GM21526 (cell line): ENCODE results near the gene RBMS3.
"Not testable (repeated sequence)": the region's sequence is repeated elsewhere in the genome, so short reads cannot be mapped to it uniquely, and the experiment has no call there.

Experiments used
- ATAC-seq: cut with Tn5 transposase; IDR thresholded peaks from one replicate; pipeline ENCODE4 v1.9.1; 2021; ENCODE audit warnings: moderate library complexity; ENCODE audit not compliant: unreplicated experiment, low FRiP score

Gene RBMS3

DNA sequence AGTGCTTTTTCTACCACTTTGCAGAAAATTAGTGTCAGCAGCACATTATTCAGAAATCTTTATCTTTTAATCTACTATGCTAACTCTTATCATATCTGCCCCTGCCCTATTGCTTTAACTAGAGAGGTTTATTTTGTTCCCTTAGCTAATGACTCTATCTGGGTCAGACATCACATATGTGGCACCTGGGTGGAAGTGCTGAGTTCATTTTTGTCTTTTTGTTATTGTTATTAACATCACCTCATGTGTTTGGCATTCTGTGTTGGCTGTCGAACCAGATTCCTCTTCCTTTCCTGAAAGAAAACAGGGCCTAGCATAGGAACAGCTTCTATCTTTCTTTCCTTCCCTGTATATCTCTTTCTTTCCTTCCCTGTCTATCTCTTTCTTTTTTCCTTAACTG lies 100.7 kb downstream of the RBMS3 start:
- no peak for ATAC-seq

DNA sequence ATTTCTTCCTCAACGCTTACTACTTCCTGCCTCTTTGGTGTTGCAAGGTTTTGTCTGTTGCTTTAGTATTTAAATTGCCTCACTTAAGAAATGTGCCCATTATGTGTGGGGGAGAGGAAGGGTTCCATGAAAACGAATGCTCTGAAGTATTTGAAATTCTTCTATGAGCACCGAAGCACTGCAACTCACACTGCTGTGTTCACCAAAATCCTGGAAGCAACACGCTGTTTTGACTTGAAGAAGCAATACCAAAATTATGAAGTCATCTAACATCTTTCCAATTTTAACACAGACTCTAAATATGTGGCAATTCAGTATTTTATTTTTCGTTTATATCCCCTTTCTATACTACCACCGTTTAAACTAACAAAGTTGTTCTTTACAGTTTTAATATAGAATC lies 101.5 kb downstream of the RBMS3 start:
- no peak for ATAC-seq

GRCh38 chr3:29382845-29383244 lies 102.0 kb downstream of the RBMS3 start:
- ATAC-seq, result no peak

GRCh38 chr3:29384640-29385039 lies 103.8 kb downstream of the RBMS3 start:
- no peak for ATAC-seq

DNA sequence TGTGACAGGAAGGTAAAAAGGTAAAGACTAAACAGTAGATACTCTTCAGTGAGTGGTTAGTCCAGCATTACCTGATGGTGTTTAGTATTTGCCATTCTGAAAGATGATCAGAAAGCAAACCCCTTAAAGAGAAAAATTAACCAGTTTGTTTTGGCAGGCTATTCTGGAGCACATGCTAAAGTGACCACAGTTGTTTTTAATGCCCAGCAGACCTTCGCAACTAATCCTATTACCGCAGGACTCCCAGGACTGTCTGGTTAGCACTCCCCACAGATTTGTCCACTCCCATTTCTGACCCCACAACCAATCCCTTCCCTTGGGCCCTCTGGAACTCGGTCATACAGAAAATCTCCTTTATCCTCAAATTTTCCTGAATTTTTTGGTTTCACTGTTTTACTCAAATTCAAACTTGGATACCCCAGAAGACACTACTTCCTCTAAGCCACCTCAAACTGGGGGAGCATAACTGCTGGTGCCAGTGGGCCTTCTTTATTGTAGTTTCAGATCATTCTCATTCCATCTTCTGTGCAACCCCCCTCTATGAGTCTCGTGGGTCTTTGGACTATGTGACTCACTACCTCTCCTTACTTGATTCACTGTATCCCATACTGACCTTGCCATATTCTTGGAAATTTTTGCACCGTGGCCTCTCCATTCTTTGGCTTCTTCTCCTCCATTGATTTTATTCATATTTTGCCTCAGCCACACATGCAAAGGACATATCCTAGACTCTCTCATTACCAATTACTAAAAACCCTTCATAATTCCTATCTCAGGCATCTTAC lies 104.4 kb downstream of the RBMS3 start:
- no peak for ATAC-seq

DNA sequence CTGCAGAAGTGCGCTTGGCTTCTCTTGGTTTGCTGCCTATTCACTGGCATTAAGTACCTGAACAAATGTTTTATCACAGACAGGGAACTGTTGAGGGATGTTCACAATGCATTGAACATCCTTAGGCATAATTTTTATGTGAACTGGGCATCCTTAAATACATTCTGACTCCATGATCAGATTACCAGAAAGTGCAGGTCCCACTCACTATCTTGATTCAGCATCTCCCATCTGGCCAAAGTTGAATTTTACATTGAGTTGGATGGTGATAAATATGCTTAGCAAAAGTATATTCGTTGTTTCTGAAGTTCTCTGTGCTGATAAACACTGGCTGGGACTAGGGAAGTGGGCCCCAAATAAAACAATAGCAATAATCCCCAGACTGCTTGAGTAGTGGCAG lies 108.5 kb downstream of the RBMS3 start:
- no peak for ATAC-seq

DNA sequence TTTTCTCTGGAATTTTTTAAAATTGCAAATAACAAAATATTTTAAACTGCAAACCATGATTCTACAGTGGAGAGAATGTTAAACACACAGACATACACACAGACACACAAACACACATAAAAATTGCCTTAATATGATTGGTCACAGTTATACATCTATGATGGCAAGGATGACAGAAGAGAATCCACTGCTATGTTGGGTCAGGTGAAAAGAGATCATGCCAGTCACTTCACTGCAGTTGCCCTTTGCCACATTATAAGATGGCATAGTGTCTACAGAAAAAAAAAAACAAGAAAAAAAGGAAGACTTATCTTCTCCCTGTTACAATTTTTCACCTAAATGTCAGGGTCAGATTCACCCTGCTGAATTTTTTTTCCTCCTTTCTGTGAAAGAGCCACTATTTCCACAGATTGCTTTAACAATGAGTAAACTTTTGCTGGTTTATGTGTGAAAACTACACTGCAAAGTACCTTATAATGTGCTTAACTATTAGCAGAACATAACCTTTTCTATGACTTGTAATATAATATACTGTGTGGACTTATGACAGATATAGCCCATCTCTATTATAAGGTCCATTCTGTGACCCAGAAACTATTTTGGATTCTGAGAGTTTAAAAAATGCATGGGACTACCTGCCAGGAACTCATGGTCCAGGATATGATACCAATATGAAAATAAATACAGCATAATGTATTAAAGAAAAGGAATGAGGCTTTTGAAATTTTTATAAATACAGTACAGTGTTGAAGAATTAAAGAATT lies 111.9 kb downstream of the RBMS3 start:
- no peak for ATAC-seq

- ATAC-seq, result not testable (repeated sequence)
These were observed 113.1 kb downstream of the RBMS3 start for GRCh38 chr3:29393946-29394345.

DNA sequence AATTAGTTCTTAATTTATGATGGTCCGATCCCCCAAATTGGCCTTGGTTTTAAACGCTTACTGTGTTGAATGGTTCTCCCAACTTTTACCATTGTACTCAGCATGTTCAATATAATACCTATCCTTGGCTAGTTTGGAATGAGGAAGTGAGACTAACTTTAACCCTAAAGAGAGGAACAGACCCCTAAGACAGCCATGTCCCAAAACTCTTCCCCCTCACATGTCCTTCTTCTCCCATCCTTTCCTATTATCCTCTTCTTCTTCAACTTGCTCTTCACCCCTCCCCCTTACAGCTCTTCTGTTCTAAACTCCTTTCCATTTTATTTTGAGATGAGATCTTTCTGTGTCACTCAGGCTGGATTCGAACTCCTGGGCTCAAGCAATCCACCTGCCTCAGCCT lies 116.5 kb downstream of the RBMS3 start:
- ATAC-seq, result no peak

DNA sequence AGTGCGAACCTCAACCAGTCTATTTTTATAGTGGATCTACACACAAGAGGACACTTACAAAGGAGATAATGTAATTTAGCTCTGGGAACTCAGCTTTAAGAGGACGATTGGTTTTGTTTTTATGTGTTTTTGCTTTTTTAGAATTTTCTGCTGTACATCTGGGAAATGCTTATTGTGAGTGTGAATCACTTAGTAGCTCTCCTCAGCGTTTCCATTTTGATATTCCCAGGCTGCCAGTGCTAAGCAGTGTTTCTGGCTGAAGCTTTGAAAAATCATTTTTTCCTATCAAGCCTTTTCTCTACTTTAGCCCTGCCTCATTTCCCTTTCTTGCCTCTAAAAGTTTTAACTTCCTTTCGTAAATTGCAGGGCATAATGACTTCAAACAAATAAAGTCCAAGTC lies 117.9 kb downstream of the RBMS3 start:
- ATAC-seq, result no peak

- no peak for ATAC-seq
These were observed 125.5 kb downstream of the RBMS3 start for GRCh38 chr3:29406291-29406832.

- ATAC-seq, result no peak
These were observed 127.8 kb downstream of the RBMS3 start for GRCh38 chr3:29408676-29409075.

DNA sequence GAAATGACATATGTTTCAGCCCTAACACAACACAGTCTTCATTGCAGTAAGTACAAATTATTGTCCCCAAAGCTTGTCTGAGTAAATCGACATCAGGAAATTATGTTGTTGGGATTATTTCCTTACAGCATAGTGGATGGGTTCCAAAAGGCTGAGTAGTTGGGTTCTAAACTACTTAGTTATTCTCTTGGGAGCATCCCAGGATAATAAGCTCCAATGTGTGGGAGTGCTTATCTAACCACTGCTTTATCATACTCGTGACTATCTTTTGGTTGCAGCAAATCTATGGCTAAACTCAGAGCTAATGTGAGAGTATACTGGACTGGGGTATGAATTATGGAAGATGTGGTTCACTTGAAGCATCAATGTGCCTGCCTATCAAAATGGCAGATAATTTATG lies 128.5 kb downstream of the RBMS3 start:
- ATAC-seq, result no peak

- no peak for ATAC-seq
These were observed 129.3 kb downstream of the RBMS3 start for GRCh38 chr3:29410220-29410619.

DNA sequence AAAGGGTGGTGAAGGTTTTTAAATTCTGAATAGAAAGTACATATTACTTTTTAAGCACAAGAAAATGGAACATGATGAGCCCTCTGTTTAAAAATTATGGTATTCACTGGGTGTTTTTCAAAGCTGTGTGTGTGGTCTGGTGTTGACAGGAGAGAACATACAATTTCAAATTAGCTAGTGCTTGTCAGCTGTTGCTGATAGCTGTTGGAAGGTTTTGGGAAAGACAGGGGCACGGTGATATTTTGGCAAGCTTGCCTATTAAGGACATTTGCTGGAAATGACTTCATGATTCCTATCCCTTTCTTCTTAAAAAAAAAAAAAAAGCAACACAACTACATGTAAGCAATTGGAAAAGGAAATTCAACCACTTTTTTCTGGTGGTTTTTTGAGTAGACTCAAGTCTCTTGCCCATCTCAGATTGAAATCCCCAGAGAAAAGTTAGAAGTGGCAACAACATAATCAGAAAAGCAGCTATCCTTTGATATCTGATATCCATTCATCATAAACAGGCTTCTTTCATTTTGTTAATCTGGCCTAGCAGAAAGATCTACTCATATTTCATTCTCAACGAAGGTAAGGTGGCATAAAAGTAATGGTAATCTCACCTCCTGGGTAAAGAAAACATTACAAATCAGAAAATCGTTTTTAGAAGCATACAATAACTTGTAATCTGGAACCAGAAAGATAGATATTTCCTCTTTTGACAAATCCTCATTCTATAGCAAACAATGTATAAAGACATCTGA lies 130.0 kb downstream of the RBMS3 start:
- ATAC-seq, result no peak

DNA sequence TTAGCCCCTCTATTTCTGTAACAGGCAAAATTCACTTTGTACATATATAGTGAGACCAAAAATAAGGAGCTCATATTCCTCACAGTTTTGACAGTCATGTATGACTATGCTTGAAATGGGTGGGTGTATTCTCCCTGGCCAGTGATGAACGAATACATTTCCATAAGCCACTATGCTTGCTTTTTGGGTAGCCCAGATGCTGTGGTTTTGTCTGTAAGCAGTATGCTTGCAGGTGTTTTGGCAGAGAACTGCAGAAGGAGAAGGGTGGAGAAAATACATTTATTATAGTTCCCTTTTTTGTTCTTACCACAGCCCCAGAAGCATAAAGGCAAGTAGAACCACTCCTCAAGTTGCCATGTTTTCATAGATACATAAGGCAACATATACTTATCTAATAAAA lies 131.2 kb downstream of the RBMS3 start:
- ATAC-seq, result no peak

DNA sequence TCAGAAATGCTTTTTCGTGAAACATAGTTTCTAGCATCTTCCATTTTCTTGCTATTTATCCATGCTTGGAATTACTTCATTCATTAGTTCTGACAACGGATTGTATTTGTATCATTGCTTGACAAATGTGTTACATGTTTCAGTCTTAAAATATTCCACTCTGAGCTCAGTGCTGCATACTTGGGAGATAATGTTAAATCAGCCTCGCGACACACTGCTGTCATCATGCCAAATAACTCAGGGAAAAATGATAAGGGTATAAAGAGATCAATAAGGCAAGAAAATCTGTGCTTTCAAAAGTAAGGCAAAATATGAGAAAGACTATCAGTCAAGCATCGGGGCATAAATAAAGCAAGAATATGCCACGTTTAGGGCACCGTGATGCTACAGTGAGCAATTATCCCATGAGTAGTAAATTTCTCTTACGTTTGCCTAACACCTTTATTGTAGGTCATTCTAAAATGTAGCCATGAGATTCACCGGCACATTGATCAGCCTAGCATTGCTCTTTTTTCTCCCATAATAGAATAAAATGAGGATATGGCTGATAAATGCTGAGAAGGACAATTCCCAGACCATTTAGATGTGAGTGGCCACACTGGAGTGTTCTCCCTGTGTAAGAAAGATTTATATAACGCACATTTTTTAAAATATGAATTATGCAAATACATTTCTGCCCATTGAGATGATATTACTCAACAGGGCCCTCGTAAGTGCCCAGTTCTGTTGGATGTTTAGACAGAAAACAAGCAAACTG lies 133.8 kb downstream of the RBMS3 start:
- ATAC-seq, result no peak

DNA sequence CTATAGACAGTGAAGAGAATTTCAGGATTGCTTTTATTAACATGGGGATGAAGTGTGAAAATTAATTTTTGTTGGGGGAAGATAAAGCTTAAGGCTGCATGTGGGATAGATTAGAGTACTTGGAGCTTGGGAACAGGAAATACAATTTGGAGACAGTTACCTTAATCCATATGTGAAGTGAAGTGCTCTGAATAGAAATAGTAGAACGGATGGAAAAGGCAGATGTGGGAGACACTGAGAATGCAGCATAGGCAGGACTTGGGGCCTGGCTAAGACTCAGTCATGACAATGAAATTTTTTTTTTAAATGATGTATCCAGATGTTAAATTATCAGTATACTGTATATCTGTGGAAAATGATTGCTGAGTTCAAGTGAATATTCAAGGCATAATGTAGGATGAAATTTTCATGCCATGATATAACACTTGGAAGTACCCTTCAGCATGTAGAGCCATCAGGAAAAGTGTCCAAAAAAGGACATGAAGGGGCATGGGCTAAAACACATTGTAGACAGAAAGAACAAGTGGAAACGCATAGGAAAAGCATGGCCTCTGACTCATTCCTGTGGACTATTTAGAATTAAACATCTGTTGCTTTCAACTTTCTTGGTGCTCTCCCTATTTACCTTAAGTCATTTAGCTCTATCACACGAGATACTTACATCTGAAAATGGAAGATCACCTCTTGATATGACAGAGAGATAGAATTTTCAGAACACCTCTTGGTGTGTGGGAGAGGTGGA lies 134.8 kb downstream of the RBMS3 start:
- no peak for ATAC-seq

DNA sequence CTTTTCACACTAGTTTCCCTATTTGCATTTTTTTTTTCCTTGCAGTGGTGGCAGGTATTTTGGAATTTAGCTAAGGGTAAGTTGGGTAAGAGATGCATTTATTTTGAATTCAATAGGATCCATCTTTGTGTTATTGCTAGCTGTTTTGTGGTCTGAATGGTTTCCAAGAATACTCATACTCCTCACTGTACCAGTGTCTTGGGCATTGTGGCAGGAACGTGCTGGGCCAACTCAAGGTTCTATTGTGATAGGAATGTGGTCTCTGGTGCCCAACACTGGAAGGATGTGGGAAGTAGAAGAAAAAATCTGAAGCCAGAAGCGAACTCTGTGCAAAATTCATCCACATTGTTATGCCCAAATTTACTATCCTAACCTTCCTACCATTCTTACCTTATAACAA lies 135.6 kb downstream of the RBMS3 start:
- no peak for ATAC-seq

DNA sequence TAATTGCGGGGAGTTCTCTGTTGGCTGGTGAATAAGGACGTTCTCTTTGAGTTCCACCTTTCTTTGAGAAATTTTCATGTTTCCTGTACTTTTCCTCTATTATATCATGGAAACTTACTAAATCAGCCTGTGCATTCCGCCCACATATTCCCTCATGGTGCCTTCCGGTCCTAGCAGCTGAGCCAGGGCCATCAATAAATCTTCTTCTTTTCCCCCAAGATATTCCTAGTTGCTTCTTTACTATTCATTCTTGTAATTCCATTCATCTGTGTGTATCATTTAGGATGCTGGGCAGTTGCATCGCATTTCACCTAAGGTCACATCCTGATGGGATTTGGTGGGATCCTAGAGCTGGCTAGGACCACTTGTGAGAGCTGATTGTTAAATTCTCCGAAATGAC lies 139.2 kb downstream of the RBMS3 start:
- ATAC-seq, result no peak
